GM21619 (cell line): ENCODE results near the gene TMEM219.

ENCODE experiments used
- ATAC-seq: cut with Tn5 transposase; IDR thresholded peaks from one replicate; pipeline ENCODE4 v1.9.1; 2021; ENCODE audit not compliant: unreplicated experiment

Gene TMEM219

GRCh38 chr16:29994600-29995323 lies 32.9 kb downstream of the TMEM219 start:
- ATAC-seq: no peak

- peak; percentile 46 for ATAC-seq
These were observed 33.5 kb downstream of the TMEM219 start, which contains the start of gene HIRIP3 for GRCh38 chr16:29995324-29995910. Gene HIRIP3, minus strand, starts transcription at chr16:29995617. Its CDS starts 12 bp downstream, at chr16:29995605.

DNA sequence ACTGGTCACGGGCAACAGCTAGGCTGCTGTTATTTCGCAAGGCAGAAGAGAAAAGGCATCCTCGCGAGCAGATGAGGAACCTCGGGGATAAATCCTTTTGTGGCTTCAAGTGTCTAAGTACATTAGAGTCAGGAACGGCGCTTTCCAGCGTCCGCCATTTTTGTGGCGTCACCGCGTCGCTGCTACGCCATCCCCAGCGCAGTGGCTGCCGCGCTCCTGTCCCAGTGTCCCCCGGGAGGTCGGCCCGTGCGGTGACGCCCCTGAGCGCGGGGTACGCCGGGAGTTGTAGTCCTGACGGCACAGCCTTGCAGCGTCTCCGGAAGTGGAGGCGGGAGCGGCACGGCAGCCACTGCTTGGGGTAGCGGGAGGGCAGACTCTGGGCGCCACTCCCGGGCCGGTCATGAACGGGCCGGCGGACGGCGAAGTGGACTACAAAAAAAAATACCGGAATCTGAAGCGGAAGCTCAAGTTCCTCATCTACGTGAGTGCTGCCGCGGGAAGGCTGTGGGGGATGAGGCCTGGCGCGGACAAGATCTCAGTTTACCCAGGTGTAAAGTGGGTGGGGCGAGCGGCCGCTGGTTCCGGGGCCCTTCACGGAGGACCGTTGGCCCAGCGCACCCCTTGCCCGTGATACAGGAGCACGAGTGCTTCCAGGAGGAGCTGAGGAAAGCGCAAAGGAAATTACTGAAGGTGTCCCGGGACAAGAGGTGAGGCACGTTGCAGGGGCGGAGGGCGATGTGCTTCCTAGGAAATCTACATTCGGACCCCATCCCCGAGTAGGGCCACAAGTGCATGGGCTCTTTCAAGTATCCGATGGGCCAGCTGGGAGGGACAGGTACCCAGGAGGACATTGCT lies 34.3 kb downstream of the TMEM219 start, which contains the start of gene INO80E:
INO80E (plus strand) TSS at position 331 of the 855 bp plus-strand sequence; CDS start at position 401, 70 bp downstream.
- peak; percentile 87 for ATAC-seq

GRCh38 chr16:29996766-29997250 lies 34.9 kb downstream of the TMEM219 start:
- ATAC-seq: no peak

DNA sequence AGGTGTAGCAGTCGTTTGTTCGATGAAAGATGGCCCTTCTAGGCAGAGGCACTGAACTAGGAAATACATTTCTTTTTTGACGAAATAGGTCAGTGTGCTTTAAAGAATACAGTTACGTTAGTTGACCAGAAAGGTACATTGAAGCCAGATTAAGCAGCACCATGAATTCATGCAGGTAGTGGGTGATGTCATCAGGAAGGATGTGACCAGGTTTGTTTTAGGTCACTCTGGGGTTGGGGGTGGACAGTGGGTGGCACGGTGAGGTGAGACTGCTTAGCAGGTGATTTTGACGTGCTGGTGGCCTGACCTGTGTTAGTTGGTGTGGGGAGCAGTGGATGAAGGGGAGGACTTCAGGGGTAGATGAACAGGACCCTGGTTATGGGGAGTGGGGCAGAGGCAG lies 37.7 kb downstream of the TMEM219 start:
- ATAC-seq: no peak

DNA sequence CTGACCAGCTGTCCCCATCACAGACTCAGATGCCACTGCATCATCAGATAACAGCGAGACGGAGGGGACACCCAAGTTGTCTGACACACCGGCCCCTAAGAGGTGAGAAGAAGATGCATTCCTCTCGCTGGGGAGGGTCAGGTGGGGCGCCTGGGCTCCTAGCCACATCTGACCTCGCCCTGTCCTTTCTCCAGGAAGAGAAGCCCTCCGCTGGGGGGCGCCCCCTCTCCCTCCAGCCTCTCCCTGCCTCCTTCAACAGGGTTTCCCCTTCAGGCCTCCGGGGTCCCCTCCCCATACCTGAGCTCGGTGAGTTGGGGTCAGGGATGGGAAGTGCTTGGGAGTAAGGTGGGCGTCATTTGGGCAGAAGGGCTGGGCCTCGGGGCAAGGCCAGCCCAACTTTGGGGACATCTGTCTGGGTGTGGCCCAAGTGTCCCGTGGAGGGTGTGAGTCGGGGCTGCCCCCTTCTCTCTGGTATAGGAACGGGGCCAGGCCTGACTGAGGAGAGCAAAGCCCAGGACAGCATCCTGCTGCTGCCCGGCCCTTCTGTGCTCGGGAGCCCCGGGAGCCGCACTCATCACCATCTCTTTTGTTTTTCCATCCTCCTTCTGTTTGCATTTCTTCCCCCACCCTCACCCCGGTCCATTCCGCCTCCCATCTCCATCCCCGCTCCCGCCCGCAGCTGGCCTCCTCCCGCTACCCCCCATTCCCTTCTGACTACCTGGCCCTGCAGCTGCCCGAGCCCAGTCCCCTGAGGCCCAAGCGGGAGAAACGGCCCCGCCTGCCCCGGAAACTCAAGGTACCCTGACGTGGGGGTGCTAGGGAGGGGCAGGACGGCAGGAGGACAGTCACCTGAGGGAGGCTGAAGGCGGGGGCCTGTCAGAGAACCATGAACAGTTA lies 39.1 kb downstream of the TMEM219 start:
- no peak for ATAC-seq

GRCh38 chr16:30002614-30003346 lies 40.9 kb downstream of the TMEM219 start:
- no peak for ATAC-seq

DNA sequence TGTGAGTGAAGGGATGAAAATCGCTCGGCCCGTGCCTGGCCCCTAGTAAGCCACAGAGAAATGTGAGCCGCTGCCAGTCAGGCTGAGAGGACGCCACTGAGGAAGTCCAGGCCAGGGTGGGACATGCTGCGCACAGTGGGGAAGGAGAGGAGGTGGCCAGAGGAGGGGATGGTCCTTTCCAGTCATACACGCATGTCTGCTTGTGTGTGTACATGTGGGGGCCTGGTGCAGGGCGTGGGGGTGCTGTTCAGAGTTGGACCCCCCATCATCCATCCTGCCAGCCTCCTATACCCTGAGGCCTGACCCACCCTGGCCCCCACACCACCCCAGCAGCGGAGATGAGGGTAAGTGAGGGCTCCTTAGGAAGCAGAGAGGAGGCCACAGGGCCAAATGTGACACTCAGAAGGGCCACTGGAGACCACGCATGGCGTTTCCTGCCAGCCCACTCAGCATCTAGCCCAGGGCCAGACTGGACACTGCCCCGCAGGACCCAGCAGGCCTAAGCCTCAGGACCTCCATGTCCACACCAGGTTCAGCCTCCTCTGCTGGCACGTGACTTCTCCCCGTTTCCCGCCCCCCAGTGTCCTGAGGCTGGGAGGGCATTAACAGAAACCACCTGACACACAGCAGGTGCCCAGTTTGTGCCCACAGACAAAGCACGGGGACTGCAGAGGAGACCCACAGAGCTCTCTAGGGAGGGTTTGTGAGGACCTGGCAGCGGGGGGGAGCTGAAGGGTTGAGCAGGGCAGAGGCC lies 42.0 kb downstream of the TMEM219 start:
- no peak for ATAC-seq

GRCh38 chr16:30004424-30004776 lies 42.5 kb downstream of the TMEM219 start:
- no peak for ATAC-seq

DNA sequence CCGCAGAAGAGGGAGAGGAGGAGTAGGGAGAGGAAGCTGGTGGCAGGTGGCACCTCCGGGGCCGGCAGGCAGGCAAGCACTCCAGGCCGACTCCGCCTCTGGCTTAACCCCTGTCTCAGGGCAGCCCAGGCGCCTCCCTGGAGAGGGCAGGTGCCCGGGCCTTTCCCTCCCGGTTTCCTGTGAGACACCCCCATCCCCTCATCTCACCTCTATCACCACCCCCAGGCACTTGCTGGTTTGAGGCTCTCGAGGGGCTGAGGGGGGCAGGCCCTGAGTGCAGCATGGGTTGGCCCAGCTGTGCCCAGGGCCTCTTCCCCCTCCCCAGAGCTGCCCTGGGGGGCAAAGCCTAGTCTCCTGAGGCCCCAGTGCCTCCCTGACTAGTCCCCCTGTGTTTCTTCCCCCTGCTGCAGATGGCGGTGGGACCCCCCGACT lies 42.9 kb downstream of the TMEM219 start:
- ATAC-seq: no peak

DNA sequence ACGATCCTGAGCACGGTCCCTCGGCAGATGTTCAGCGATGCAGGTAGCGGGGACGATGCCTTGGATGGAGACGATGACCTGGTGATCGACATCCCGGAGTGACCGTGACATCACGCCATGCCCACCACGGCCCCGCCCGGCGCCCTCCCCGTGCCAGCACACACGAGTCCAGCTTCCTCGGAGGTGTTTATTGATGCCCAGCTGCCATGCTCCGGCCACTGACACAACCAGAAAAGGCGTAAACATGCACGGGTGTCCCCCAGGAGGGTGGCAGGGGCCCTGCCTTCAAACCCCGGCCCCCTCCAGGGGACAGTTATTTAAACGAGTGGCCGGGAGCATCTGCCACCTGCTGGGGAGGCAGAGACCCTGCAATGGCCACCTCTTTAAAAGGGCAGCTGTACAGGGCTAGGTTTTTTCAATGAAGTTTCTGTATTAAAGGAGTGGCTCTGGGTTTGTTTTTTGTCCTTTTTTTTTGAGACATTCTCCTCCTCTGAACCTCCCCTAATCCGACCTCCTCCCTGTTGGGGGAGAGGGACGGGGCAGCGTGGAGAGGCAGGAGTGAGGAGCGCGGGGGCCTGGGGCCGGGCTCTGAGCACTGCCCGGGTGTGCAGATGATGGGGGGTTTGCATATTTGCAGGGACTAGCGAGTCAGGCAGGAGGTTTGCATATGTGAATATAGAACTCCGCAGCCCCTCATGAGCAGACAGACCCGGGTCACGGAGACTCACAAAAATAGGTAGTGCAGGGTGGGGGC lies 43.6 kb downstream of the TMEM219 start:
- no peak for ATAC-seq

DNA sequence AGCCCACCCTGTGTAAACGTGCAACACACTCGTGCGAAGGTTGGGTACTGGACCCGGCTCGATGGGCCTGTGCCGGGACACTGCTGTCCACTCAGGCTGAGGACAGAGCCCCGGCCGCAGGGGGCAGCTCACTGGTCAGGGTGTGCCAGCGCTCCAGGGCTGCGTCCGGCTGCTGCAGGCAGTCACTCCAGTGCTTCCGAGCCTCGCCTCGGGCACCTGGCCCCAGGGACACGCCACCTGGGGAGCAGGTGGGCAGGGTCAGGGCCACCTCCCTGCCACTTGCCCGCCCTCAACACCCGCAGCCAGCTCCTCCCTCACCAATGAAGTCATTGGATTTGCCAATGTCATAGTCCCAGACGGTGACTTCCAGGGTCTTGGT lies 44.2 kb downstream of the TMEM219 start:
- ATAC-seq: no peak

DNA sequence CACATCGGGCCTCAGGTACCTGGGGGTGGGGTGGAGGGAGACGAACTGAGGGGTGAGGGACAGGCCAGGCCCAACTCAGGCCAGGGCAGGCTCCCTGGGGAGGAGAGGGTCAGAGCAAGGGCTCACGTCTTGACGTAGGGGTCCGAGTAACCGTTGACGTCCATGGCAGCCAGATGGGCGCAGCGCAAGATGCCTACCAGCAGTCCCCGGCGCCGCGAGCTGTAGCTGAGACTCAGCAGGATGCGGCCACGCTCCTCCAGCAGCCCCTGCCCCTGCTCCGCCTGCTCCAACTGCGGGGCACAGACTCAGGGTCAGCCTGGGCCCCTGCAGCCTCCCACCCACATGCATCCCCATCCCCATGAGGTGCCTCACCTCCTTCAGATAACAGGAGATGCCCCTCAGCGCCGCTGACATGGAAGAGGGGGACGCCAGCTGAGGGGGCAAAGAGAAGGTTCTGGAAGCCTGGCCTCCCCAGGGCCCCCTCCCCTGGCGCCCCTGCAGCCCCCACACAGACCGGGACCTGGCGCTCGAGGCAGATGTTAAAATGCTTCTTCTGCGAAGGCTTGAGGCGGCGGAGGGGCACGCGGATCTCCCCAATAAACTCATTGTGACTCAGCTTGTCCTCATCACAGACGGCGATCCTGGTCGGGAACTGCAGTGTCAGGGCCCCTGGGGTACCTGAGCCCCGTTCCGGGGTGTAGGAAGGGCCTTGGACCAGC lies 44.9 kb downstream of the TMEM219 start:
- no peak for ATAC-seq

GRCh38 chr16:30007378-30007895 lies 45.6 kb downstream of the TMEM219 start:
- ATAC-seq: no peak

DNA sequence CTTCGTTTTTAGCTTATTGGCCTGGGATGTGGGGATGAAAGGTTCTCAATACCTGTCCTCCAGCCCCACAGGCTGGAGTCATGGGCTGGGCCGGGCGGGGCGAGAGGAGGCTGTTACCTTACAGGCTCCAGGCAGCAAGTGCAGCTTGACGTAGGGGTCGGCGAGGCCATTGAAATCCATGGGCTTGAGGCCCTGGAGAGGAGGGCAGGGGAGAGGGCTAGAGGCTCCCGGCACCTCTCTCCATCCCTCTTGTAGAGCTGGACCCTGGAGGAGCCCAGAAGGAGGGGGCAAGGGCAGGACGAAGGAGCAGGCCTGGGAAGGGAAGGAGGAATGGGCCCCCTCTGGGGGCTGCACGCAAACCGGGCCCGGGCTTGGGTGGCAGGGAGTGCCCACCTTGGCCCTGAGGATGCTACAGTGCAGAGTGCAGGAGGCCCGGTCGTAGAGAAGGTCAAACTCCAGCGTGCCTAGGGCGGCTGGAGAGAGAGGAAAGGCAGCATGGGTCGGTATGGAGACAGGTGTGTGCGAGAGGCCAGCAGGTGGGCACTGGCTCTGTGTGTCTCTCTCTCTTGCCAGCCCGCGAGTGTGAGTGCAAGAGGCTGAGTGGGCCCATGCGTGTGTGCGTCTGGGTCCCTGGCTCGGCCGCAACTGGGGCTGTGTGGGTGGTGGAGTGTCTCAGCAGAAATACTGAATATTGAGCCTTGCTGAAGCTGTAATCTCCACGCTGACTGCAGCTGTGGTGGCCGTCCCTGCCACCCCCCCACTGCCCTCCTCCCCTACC lies 47.4 kb downstream of the TMEM219 start:
- no peak for ATAC-seq

- no peak for ATAC-seq
These were observed 48.3 kb downstream of the TMEM219 start for GRCh38 chr16:30009990-30010843.
